A673 (cell line): Measurements from ENCODE around the gene KIF22. TPM values are rescaled to one million over a fixed set of nuclear protein-coding genes. Genes with fewer than 3 reads are reported as not detected.
"Not testable (repeated sequence)": the region's sequence is repeated elsewhere in the genome, so short reads cannot be mapped to it uniquely, and the experiment has no call there.

ENCODE experiments used
- BruUV-seq: library from RNA; stranded (reverse); fragments of 400-500 nt; replicated peaks from 2 replicates; lab custom pipeline; 2021; lab: Mats Ljungman, UMichigan
- CTCF ChIA-PET: fragments of 300-600 bp; sonication (Branson Sonifier 250); formaldehyde crosslinking; loops from one replicate; lab custom pipeline; 2022; ENCODE audit warnings: antibody characterized with exemption; lab: Charles Lee
- POLR2A ChIA-PET: fragments of 300-600 bp; sonication (Branson Sonifier 250); formaldehyde crosslinking; loops from one replicate; lab custom pipeline; 2022; ENCODE audit warnings: antibody characterized with exemption; ENCODE audit not compliant: low non-redundant PET; lab: Charles Lee
- DNase-seq: peaks from one replicate; pipeline ENCODE4 v3.0.0-alpha.2; 2015; ENCODE audit warnings: low spot score
- H3K27ac ChIP-seq: fragments of 200-600 bp; sonication (generic); 2 replicates; pipeline ENCODE4 v1.5.1; 2016; ENCODE audit warnings: mixed run types, low read depth, mild to moderate bottlenecking, mixed read lengths, antibody characterized with exemption, low read length; ENCODE audit not compliant: poor library complexity, severe bottlenecking
- H3K27me3 ChIP-seq: fragments of 200-600 bp; sonication (generic); replicated peaks from 2 replicates; pipeline ENCODE4 v1.6.1; 2017; ENCODE audit warnings: mixed run types, low read depth, mild to moderate bottlenecking, mixed read lengths, antibody characterized with exemption, low read length; ENCODE audit not compliant: insufficient read depth, poor library complexity
- H3K36me3 ChIP-seq: fragments of 200-600 bp; sonication (generic); 2 replicates; pipeline ENCODE4 v1.6.1; 2016; ENCODE audit warnings: mixed run types, mild to moderate bottlenecking, mixed read lengths, antibody characterized with exemption, low read length; ENCODE audit not compliant: insufficient read depth, poor library complexity, severe bottlenecking
- H3K4me1 ChIP-seq: fragments of 200-600 bp; sonication (generic); 2 replicates; pipeline ENCODE4 v1.6.1; 2017; ENCODE audit warnings: mixed run types, mild to moderate bottlenecking, mixed read lengths, antibody characterized with exemption, low read length; ENCODE audit not compliant: insufficient read depth, poor library complexity, severe bottlenecking
- H3K4me3 ChIP-seq: fragments of 200-600 bp; sonication (generic); 2 replicates; pipeline ENCODE4 v1.5.1; 2016; ENCODE audit warnings: low read depth, mixed run types, mild to moderate bottlenecking, mixed read lengths, low read length; ENCODE audit not compliant: poor library complexity, severe bottlenecking
- H3K9me3 ChIP-seq: fragments of 200-600 bp; sonication (generic); 2 replicates; pipeline ENCODE4 v1.6.1; 2016; ENCODE audit warnings: mixed run types, low read depth, mild to moderate bottlenecking, mixed read lengths, antibody characterized with exemption, low read length; ENCODE audit not compliant: poor library complexity, severe bottlenecking
- CTCF ChIP-seq: fragments of 300-800, 200-600 bp; sonication (generic); conservative IDR thresholded peaks from 2 replicates; pipeline ENCODE4 v1.5.1; 2017; ENCODE audit warnings: low read depth, mild to moderate bottlenecking, antibody characterized with exemption, low read length, moderate library complexity, mixed read lengths
- EZH2 ChIP-seq: fragments of 200-600 bp; sonication (generic); IDR thresholded peaks from 2 replicates; pipeline ENCODE4 v1.6.1; 2017; ENCODE audit warnings: borderline replicate concordance, low read depth, mild to moderate bottlenecking, mixed read lengths, antibody characterized with exemption, low read length; ENCODE audit not compliant: poor library complexity, severe bottlenecking
- intact Hi-C: fragments of 100-400 bp; cut with micrococcal nuclease; formaldehyde crosslinking; loops from one replicate; pipeline ENCODE4 v1.10.0; 2022; ENCODE audit not compliant: unreplicated experiment
- total RNA-seq: library from RNA; stranded (reverse); gene quantifications from 2 replicates; pipeline ENCODE4 v1.2.3, GENCODE V29; 2021

KIF22 gene
- total RNA-seq, 1 experiment from 2014 or later, result 171 TPM

- no peaks in the 10 kb centered on the region for H3K9me3 ChIP-seq
- no peak overlapping the region for H3K27ac ChIP-seq
- ChIA-PET POLR2A (no interaction called here), CTCF (no interaction called here)
- no peaks in the 10 kb centered on the region for H3K27me3 ChIP-seq
- no peaks in the 10 kb centered on the region for H3K36me3 ChIP-seq
- no TSS peak for BruUV-seq
- no peaks in the 10 kb centered on the region for H3K4me1 ChIP-seq
- DNase-seq, result no peak
- no peak for TF ChIP-seq EZH2
- TF ChIP-seq CTCF, result no peak
- no peak overlapping the region for H3K4me3 ChIP-seq
- intact Hi-C loops, result no loop called here
These were observed 29.8 kb upstream of the KIF22 start for GRCh38 chr16:29760567-29761279.

GRCh38 chr16:29761280-29761651, 29.3 kb upstream of the KIF22 start:
- H3K27ac ChIP-seq, H3K36me3 ChIP-seq, BruUV-seq, H3K4me1 ChIP-seq, DNase-seq, H3K4me3 ChIP-seq, H3K27me3 ChIP-seq, intact Hi-C loops, CTCF ChIA-PET, H3K9me3 ChIP-seq, POLR2A ChIA-PET: not testable (repeated sequence)

- H3K27me3 ChIP-seq, result no peaks in the 10 kb centered on the region
- intact Hi-C loops, result no loop called here
- DNase-seq, result peak; percentile 40
- no peak overlapping the region for H3K27ac ChIP-seq
- BruUV-seq, result no TSS peak
- no peak overlapping the region for H3K4me3 ChIP-seq
- ChIA-PET POLR2A (no interaction called here), CTCF (no interaction called here)
- no peaks in the 10 kb centered on the region for H3K36me3 ChIP-seq
- TF ChIP-seq CTCF, result no peak
- TF ChIP-seq EZH2, result no peak
- no peaks in the 10 kb centered on the region for H3K4me1 ChIP-seq
- H3K9me3 ChIP-seq, result no peaks in the 10 kb centered on the region
These were observed 28.7 kb upstream of the KIF22 start for GRCh38 chr16:29761882-29762281.

DNA sequence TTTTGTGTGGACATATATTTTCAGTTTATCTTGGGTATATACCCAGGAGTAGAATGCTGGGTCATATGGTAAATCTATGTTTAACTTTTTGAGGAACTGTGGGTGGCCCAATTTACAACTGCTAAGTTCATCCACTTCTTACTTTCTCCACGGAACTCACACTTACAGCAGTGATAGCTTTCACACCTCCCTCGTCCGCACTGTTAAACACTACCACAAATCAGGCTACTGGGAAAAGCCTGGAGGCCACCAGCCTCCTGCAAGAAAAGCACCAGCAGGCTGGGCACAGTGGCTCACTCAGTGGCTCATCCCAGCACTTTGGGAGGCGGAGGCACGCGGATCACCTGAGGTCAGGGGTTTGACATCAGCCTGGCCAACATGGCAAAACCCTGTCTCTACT, 27.2 kb upstream of the KIF22 start:
- POLR2A ChIA-PET, result no interaction called here
- no TSS peak for BruUV-seq
- DNase-seq, result no peak
- H3K4me1 ChIP-seq, result no peaks in the 10 kb centered on the region
- H3K4me3 ChIP-seq, result no peak overlapping the region
- H3K9me3 ChIP-seq, result no peaks in the 10 kb centered on the region
- H3K27me3 ChIP-seq, result no peaks in the 10 kb centered on the region
- no peaks in the 10 kb centered on the region for H3K36me3 ChIP-seq
- TF ChIP-seq EZH2 (no peak), CTCF (no peak)
- H3K27ac ChIP-seq, result no peak overlapping the region
- CTCF ChIA-PET, result no interaction called here
- intact Hi-C loops, result no loop called here
